HEK293 (cell line): ENCODE results near the gene NRP1.

Experiments
- ELK4 ChIP-seq: IDR thresholded peaks from 2 replicates; pipeline ENCODE4 v1.6.1; 2011; ENCODE audit warnings: mild to moderate bottlenecking, low read depth, low read length, borderline replicate concordance
- KLF1 ChIP-seq: fragments of 450-650 bp; formaldehyde crosslinking; IDR thresholded peaks from 2 replicates; pipeline ENCODE4 v1.5.1; 2016; ENCODE audit warnings: missing biosample characterization, missing genetic modification characterization
- KLF17 ChIP-seq: fragments of 450-650 bp; formaldehyde crosslinking; IDR thresholded peaks from 2 replicates; pipeline ENCODE4 v1.5.1; 2016; ENCODE audit warnings: missing biosample characterization, missing genetic modification characterization
- PRDM6 ChIP-seq: fragments of 450-650 bp; formaldehyde crosslinking; IDR thresholded peaks from 2 replicates; pipeline ENCODE4 v1.5.1; 2017; ENCODE audit warnings: missing biosample characterization, missing genetic modification characterization
- ZNF138 ChIP-seq: fragments of 450-650 bp; formaldehyde crosslinking; IDR thresholded peaks from 2 replicates; pipeline ENCODE4 v1.5.1; 2016; ENCODE audit warnings: missing biosample characterization, missing genetic modification characterization, borderline replicate concordance
- ZNF221 ChIP-seq: fragments of 450-650 bp; formaldehyde crosslinking; IDR thresholded peaks from 2 replicates; pipeline ENCODE4 v1.5.1; 2017; ENCODE audit warnings: missing biosample characterization, missing genetic modification characterization, borderline replicate concordance
- ZNF398 ChIP-seq: fragments of 450-650 bp; formaldehyde crosslinking; IDR thresholded peaks from 2 replicates; pipeline ENCODE4 v1.5.1; 2017; ENCODE audit warnings: missing biosample characterization, missing genetic modification characterization
- ZNF501 ChIP-seq: fragments of 450-650 bp; formaldehyde crosslinking; IDR thresholded peaks from 2 replicates; pipeline ENCODE4 v1.5.1; 2016; ENCODE audit warnings: missing biosample characterization, missing genetic modification characterization
- ZNF704 ChIP-seq: fragments of 450-650 bp; formaldehyde crosslinking; IDR thresholded peaks from 2 replicates; pipeline ENCODE4 v1.5.1; 2016; ENCODE audit warnings: missing biosample characterization, missing genetic modification characterization
- ZNF707 ChIP-seq: fragments of 450-650 bp; formaldehyde crosslinking; IDR thresholded peaks from 2 replicates; pipeline ENCODE4 v1.5.1; 2016; ENCODE audit warnings: missing biosample characterization, missing genetic modification characterization
- TF ChIP-seq, protein P1 (sequence below): fragments of 450-650 bp; formaldehyde crosslinking; IDR thresholded peaks from 2 replicates; pipeline ENCODE4 v1.5.1; 2016; ENCODE audit warnings: missing biosample characterization, missing genetic modification characterization
- TF ChIP-seq, protein P2 (sequence below): fragments of 450-650 bp; formaldehyde crosslinking; IDR thresholded peaks from 2 replicates; pipeline ENCODE4 v1.5.1; 2016; ENCODE audit warnings: missing biosample characterization, missing genetic modification characterization

- TF ChIP-seq, protein P1, sequence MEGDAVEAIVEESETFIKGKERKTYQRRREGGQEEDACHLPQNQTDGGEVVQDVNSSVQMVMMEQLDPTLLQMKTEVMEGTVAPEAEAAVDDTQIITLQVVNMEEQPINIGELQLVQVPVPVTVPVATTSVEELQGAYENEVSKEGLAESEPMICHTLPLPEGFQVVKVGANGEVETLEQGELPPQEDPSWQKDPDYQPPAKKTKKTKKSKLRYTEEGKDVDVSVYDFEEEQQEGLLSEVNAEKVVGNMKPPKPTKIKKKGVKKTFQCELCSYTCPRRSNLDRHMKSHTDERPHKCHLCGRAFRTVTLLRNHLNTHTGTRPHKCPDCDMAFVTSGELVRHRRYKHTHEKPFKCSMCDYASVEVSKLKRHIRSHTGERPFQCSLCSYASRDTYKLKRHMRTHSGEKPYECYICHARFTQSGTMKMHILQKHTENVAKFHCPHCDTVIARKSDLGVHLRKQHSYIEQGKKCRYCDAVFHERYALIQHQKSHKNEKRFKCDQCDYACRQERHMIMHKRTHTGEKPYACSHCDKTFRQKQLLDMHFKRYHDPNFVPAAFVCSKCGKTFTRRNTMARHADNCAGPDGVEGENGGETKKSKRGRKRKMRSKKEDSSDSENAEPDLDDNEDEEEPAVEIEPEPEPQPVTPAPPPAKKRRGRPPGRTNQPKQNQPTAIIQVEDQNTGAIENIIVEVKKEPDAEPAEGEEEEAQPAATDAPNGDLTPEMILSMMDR (tag by site-specific recombination): no peak
- no peak for TF ChIP-seq ZNF138
- TF ChIP-seq KLF1 (tag by site-specific recombination): no peak
- no peak for TF ChIP-seq PRDM6 (tag by site-specific recombination)
- TF ChIP-seq ZNF707 (tag by site-specific recombination): no peak
- TF ChIP-seq, protein P2, sequence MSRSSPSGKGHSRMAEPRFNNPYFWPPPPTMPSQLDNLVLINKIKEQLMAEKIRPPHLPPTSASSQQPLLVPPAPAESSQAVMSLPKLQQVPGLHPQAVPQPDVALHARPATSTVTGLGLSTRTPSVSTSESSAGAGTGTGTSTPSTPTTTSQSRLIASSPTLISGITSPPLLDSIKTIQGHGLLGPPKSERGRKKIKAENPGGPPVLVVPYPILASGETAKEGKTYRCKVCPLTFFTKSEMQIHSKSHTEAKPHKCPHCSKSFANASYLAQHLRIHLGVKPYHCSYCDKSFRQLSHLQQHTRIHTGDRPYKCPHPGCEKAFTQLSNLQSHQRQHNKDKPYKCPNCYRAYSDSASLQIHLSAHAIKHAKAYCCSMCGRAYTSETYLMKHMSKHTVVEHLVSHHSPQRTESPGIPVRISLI: no peak
- no peak for TF ChIP-seq ELK4
- no peak for TF ChIP-seq KLF17 (tag by site-specific recombination)
- no peak for TF ChIP-seq ZNF221 (tag by site-specific recombination)
- no peak for TF ChIP-seq ZNF704 (tag by site-specific recombination)
- TF ChIP-seq ZNF501: no peak
- TF ChIP-seq ZNF398 (tag by site-specific recombination): no peak
These were observed 201.8 kb downstream of the NRP1 start for GRCh38 chr10:33132626-33133025.
